ENCODE data around the gene CD19.

CD19 gene

DNA sequence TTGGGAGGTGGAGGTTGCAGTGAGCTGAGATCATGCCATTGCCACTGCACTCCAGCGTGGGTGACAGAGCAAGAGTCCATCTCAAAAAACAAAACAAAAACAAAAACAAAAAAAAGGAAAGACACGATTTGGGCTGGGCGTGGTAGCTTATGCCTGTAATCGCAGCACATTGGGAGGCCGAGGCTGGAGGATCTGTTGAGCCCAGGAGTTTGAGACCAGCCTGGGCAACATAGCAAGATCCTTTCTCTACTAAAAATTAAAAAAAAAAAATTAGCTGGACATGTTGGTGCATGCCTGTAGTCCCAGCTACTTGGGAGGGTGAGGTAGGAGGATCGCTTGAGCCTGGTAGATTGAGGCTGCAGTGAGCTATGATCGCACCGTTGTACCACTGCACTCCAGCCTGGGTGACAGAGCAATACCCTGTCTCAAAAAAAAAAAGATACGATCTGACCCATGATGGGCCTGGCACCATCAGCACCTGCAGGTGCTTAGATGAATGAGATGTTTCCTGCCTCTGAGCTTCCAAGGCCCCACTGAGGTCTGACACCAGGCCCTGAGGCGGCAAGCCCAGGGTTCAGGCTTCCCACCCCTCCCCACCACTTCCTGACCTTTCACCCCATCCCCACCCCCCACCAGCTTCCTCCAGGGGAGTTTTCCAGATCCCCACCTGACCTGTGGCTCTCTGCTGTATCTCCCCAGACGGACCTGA is 31.7 kb upstream of the CD19 start:
- DNase-seq (ENCODE audit: low spot score in 2 of 2) (no peak), ATAC-seq (replicated peaks; ENCODE audit: extremely low read depth, poor library complexity, severe bottlenecking) (no peak)
- Mint-ChIP-seq H3K27ac (ENCODE audit: low read depth) (no peak overlapping the region), H3K4me1 (no peaks in the 10 kb centered on the region), H3K9me3 (no peaks in the 10 kb centered on the region), H3K4me3 (no peak overlapping the region), H3K27me3 (no peaks in the 10 kb centered on the region), H3K36me3 (ENCODE audit: insufficient read depth) (peaks cover 2% of the 10 kb centered on the region)

- no peak overlapping the region for H3K27ac Mint-ChIP-seq (ENCODE audit: low read depth)
- ATAC-seq (replicated peaks; ENCODE audit: extremely low read depth, poor library complexity, severe bottlenecking) (no peak), DNase-seq (ENCODE audit: low spot score in 2 of 2) (no peak)
- H3K36me3 Mint-ChIP-seq (ENCODE audit: insufficient read depth) = peaks cover 3% of the 10 kb centered on the region
- H3K9me3 Mint-ChIP-seq = no peaks in the 10 kb centered on the region
- no peaks in the 10 kb centered on the region for H3K27me3 Mint-ChIP-seq
- no peaks in the 10 kb centered on the region for H3K4me1 Mint-ChIP-seq
- H3K4me3 Mint-ChIP-seq = no peak overlapping the region
Measured at GRCh38 chr16:28900601-28901000, 31.2 kb upstream of the CD19 start.

DNA sequence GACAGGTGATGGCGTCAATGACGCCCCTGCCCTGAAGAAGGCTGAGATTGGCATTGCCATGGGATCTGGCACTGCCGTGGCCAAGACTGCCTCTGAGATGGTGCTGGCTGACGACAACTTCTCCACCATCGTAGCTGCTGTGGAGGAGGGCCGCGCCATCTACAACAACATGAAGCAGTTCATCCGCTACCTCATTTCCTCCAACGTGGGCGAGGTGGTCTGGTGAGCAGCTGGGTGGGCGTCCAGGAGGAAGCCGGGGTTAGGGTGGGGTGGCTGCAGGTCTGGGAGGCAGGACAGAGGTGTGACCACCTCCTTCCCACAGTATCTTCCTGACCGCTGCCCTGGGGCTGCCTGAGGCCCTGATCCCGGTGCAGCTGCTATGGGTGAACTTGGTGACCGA is 29.9 kb upstream of the CD19 start:
- no peaks in the 10 kb centered on the region for H3K27me3 Mint-ChIP-seq
- H3K36me3 Mint-ChIP-seq (ENCODE audit: insufficient read depth) = peaks cover 8% of the 10 kb centered on the region
- no peaks in the 10 kb centered on the region for H3K9me3 Mint-ChIP-seq
- no peak overlapping the region for H3K27ac Mint-ChIP-seq (ENCODE audit: low read depth)
- ATAC-seq (replicated peaks; ENCODE audit: extremely low read depth, poor library complexity, severe bottlenecking) (no peak), DNase-seq (ENCODE audit: low spot score in 2 of 2) (no peak)
- H3K4me1 Mint-ChIP-seq = no peaks in the 10 kb centered on the region
- no peak overlapping the region for H3K4me3 Mint-ChIP-seq

- DNase-seq (ENCODE audit: low spot score in 2 of 2) (no peak), ATAC-seq (replicated peaks; ENCODE audit: extremely low read depth, poor library complexity, severe bottlenecking) (no peak)
- Mint-ChIP-seq H3K4me3 (no peak overlapping the region), H3K27ac (ENCODE audit: low read depth) (no peak overlapping the region), H3K27me3 (no peaks in the 10 kb centered on the region), H3K36me3 (ENCODE audit: insufficient read depth) (peaks cover 10% of the 10 kb centered on the region), H3K4me1 (no peaks in the 10 kb centered on the region), H3K9me3 (no peaks in the 10 kb centered on the region)
Measured at GRCh38 chr16:28902909-28903308, 28.9 kb upstream of the CD19 start.

- Mint-ChIP-seq H3K27ac (ENCODE audit: low read depth) (no peak overlapping the region), H3K4me1 (no peaks in the 10 kb centered on the region), H3K4me3 (no peak overlapping the region), H3K27me3 (no peaks in the 10 kb centered on the region), H3K9me3 (no peaks in the 10 kb centered on the region), H3K36me3 (ENCODE audit: insufficient read depth) (peaks cover 12% of the 10 kb centered on the region)
- ATAC-seq (replicated peaks; ENCODE audit: extremely low read depth, poor library complexity, severe bottlenecking) = no peak
- DNase-seq (ENCODE audit: low spot score in 2 of 2) = no peak
Measured at GRCh38 chr16:28903344-28904042, 28.3 kb upstream of the CD19 start.

DNA sequence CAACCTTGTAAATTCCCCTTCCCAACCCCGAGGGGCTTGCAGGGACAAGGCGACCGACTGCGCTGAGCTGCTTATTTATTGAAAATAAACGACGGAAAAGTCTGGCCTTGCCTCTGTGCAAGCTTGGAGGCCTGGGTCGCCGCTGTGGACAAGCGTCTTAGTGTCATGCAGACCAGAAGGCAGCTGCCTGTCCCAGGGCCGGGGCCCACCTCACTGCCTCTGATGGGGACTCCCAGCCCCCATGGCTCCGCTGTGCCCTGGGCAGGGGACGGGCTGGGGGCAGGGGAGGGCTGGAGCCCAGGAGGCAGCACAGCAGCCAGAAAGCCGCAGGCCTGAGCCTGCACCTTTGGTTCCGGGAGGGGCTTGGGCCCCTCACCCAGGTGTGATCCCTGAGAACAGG is 27.4 kb upstream of the CD19 start:
- H3K4me1 Mint-ChIP-seq = no peaks in the 10 kb centered on the region
- DNase-seq (ENCODE audit: low spot score in 2 of 2) = no peak
- H3K27ac Mint-ChIP-seq (ENCODE audit: low read depth) = no peak overlapping the region
- H3K36me3 Mint-ChIP-seq (ENCODE audit: insufficient read depth) = peaks cover 12% of the 10 kb centered on the region
- H3K9me3 Mint-ChIP-seq = no peaks in the 10 kb centered on the region
- H3K27me3 Mint-ChIP-seq = no peaks in the 10 kb centered on the region
- ATAC-seq (replicated peaks; ENCODE audit: extremely low read depth, poor library complexity, severe bottlenecking) = no peak
- no peak overlapping the region for H3K4me3 Mint-ChIP-seq

GRCh38 chr16:28904828-28905227 is 26.9 kb upstream of the CD19 start:
- Mint-ChIP-seq H3K36me3 (ENCODE audit: insufficient read depth) (peaks cover 14% of the 10 kb centered on the region), H3K27ac (ENCODE audit: low read depth) (no peak overlapping the region), H3K27me3 (no peaks in the 10 kb centered on the region), H3K4me3 (no peak overlapping the region), H3K4me1 (no peaks in the 10 kb centered on the region), H3K9me3 (no peaks in the 10 kb centered on the region)
- DNase-seq (ENCODE audit: low spot score in 2 of 2) = no peak
- ATAC-seq (replicated peaks; ENCODE audit: extremely low read depth, poor library complexity, severe bottlenecking) = no peak

- H3K27ac Mint-ChIP-seq (ENCODE audit: low read depth) = no peak overlapping the region
- no peak overlapping the region for H3K4me3 Mint-ChIP-seq
Measured at GRCh38 chr16:28905229-28905754, 26.5 kb upstream of the CD19 start.

DNA sequence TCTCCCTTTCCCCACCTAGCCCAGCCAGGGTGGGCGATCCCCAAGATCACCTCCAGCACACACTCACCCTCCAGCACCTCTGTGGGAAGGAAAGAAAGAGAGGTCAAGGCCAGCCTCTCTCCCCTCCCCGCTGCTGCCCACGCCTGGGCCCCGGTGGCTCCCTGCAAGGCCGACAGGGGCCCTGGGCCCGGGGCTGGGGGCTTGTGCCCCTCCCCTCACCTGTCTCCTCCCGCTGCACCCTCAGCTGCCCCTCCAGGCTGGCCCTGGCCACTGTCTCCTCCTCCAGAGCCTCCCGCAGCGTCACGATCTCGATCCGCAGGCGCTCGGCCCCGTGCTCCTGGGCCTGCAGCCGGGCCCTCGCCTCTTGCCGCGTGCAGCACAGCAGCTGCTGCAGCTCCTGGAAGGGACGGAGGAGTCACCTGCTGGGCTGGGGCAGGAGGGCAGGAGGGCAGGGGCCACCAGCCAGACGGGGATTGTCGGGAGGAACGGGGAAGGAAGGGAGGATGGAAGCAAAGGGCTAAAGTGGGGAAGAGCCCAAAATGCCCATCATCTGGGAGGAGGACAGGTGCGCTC is 25.9 kb upstream of the CD19 start:
- H3K9me3 Mint-ChIP-seq = no peaks in the 10 kb centered on the region

More at GRCh38 chr16:28905229-28905754, 26.5 kb upstream of the CD19 start:
- no peak for DNase-seq (ENCODE audit: low spot score in 2 of 2)
- ATAC-seq (replicated peaks; ENCODE audit: extremely low read depth, poor library complexity, severe bottlenecking) = no peak
- Mint-ChIP-seq H3K9me3 (no peaks in the 10 kb centered on the region), H3K4me1 (no peaks in the 10 kb centered on the region), H3K27me3 (no peaks in the 10 kb centered on the region), H3K36me3 (ENCODE audit: insufficient read depth) (peaks cover 17% of the 10 kb centered on the region)

DNA sequence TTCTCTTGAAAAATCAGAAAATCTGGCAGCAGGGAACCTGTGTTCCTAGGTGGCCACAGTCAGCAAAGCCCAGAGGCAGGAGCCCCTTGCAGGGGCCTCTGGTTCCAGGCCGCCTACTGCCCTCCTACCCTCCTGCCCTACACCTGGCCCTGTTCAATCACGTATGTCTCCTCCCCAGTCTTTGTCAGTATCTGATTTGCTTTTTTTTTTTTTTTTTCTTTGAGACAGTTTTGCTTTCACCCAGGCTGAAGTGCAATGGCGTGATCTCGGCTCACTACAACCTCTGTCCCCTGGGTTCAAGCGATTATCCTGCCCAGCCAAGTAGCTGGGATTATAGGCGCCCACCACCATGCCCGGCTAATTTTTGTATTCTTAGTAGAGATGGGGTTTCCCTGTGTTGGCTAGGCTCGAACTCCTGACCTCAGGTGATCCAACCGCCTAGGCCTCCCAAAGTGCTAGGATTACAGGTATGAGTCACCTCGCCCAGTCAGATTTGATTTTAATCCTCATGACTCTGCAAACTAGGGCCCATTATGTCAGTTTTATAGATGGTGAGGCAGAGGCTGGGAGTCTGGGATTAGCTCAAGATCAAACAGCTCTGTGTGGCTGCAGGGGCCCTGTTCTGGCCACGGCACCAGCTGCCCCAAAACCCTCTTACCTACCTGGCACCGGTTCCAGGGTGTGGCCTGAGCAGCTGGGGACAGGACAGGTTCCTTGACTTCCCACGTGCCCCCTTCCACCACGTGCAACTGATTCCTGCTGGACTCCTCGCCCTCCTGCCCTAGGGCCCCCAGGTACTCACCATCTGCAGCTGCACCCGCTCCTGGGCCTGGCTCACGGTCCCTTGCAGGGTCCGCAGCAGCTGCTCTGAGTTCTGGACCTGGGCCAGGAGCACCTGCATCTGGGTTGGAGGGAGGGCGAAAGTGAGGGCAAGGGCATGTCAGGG is 21.4 kb upstream of the CD19 start:
- Mint-ChIP-seq H3K27me3 (no peaks in the 10 kb centered on the region), H3K36me3 (ENCODE audit: insufficient read depth) (peaks cover 38% of the 10 kb centered on the region), H3K4me1 (no peaks in the 10 kb centered on the region), H3K4me3 (no peak overlapping the region), H3K9me3 (no peaks in the 10 kb centered on the region), H3K27ac (ENCODE audit: low read depth) (no peak overlapping the region)
- no peak for DNase-seq (ENCODE audit: low spot score in 2 of 2)
- ATAC-seq (replicated peaks; ENCODE audit: extremely low read depth, poor library complexity, severe bottlenecking) = no peak

More for the DNA sequence above, 25.9 kb upstream of the CD19 start:
- Mint-ChIP-seq H3K36me3 (ENCODE audit: insufficient read depth) (peaks cover 21% of the 10 kb centered on the region), H3K27me3 (no peaks in the 10 kb centered on the region), H3K4me1 (no peaks in the 10 kb centered on the region), H3K4me3 (no peak overlapping the region), H3K27ac (ENCODE audit: low read depth) (no peak overlapping the region)
- ATAC-seq (replicated peaks; ENCODE audit: extremely low read depth, poor library complexity, severe bottlenecking) = no peak
- DNase-seq (ENCODE audit: low spot score in 2 of 2) = no peak

GRCh38 chr16:28912558-28912957 is 19.2 kb upstream of the CD19 start:
- no peaks in the 10 kb centered on the region for H3K9me3 Mint-ChIP-seq
- H3K27me3 Mint-ChIP-seq = no peaks in the 10 kb centered on the region
- DNase-seq (ENCODE audit: low spot score in 2 of 2) (no peak), ATAC-seq (replicated peaks; ENCODE audit: extremely low read depth, poor library complexity, severe bottlenecking) (no peak)
- no peak overlapping the region for H3K4me3 Mint-ChIP-seq
- H3K4me1 Mint-ChIP-seq = no peaks in the 10 kb centered on the region
- no peak overlapping the region for H3K27ac Mint-ChIP-seq (ENCODE audit: low read depth)
- H3K36me3 Mint-ChIP-seq (ENCODE audit: insufficient read depth) = peaks cover 46% of the 10 kb centered on the region
